ENCODE results near the gene ARHGDIG. TPM values are rescaled to one million over a fixed set of nuclear protein-coding genes. Genes with fewer than 3 reads are reported as not detected.

Gene ARHGDIG
- total and polyA plus RNA-seq, 9 of the 15 experiments (the other 6 are each of a cell fraction or from before 2014, with no cell fraction given) = 0.36 to 2.5 (median 0.64) TPM; not detected in 2

DNA sequence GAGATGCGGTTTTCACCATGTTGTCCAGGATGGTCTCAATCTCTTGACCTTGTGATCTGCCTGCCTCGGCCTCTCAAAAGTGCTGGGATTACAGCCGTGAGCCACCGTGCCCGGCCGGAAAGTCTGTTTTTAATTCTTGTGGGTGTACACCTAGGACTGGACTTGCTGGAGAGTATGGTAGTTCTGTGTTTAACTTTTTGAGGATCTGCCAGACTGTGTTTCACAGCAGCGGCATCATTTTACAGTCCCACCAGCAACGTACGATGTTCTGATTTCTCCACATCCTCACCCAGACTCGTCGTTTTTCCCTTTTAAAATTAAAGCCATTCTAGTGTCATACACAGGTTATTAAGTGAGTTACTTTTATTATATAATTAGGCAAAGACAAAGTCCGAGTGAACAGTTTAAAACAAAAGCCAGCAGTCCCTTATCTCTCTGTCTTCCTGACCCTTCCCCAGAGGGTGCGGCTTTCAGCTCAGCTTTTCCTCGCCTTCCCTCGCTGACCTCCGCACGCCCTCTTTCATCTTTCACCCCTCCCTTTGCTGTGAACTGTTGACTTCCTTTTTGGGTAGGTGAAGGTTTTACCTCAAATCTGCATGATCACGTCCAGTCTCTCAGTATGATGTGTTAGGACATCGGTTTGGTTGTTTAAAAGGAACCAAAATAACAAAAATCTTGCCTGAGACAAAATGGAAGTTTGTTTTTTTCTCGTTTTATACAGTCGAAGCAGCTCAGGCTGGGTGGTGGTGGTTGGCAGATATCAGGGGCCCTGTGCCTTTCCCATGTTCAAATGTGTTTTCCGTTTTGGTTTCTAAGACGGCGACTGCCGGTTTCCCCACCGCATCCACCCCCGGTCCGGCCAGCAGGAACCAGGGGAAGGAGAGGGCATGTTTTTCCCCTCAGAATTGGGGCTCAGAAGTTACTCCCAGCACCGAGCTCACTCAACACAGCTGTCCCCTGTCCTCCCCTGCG is 27.7 kb upstream of the ARHGDIG start:
- Histone ChIP-seq H4K20me1 (replicated peaks; ENCODE audit: control insufficient read depth, insufficient read depth, low read length) (no peaks in the 10 kb centered on the region), H3K4me1 (replicated peaks in 1 of 2; ENCODE audit: control insufficient read depth in 2 of 2, insufficient read depth in 2 of 2, low read length in 2 of 2) (peaks cover 9 to 38% of the 10 kb centered on the region in 2 experiments), H3K9ac (ENCODE audit: insufficient read depth in 1 of 2, low read depth in 2 of 2, low read length in 2 of 2) (peak overlapping the region; percentile 58 to 80), H3K36me3 (ENCODE audit: control insufficient read depth, insufficient read depth, low read length) (peaks cover 16% of the 10 kb centered on the region; the same call in 2 of the 3 replicates), H3K4me2 (ENCODE audit: insufficient read depth, low read length) (peak overlapping the region; percentile 71), H2AFZ (ENCODE audit: low read depth, low read length) (peak overlapping the region; percentile 69), H3K27me3 (ENCODE audit: control insufficient read depth in 2 of 2, insufficient read depth in 2 of 2, low read length in 2 of 2) (no peaks in the 10 kb centered on the region), H3K9me3 (replicated peaks; ENCODE audit: control insufficient read depth, insufficient read depth, low read depth, low read length) (no peaks in the 10 kb centered on the region), H3K9me1 (ENCODE audit: control insufficient read depth, insufficient read depth, low read length) (no peaks in the 10 kb centered on the region), H3K27ac (ENCODE audit: extremely low read depth, low read depth, low read length) (peak overlapping the region; percentile 85), H3K4me3 (no peak overlapping the region), H3K79me2 (ENCODE audit: control insufficient read depth, insufficient read depth, low read length) (peaks cover 5% of the 10 kb centered on the region; the same call in 1 of the 3 replicates)
- intact Hi-C loops (cut with micrococcal nuclease) = no loop called here
- DNase-seq (ENCODE audit: extremely low read depth in 1 of 4, low spot score in 3 of 4) (peak; percentile 61 to 86 (median 70)), FAIRE-seq (peak; percentile 97), ATAC-seq (peak; percentile 92)
- WGBS (ENCODE audit: insufficient coverage, low coverage, missing lambda C conversion rate) = 12% methylated on average over 30 of the region's 30 CpGs
- CTCF ChIA-PET (ENCODE audit: low intra/inter-chr PET ratio) = no interaction called here
- BruUV-seq (replicated peaks) = no TSS peak
- in situ Hi-C loops (cut with MboI) = no loop called here
- POLR2A ChIA-PET = interaction anchor here (0.6 to 3.5 kb wide), 3 partner anchors 9 to 18 kb away, joined by 3 to 14 read pairs (median 4); no protein-coding TSS in a partner anchor
- no peak for TF ChIP-seq THAP7 (CRISPR knock-in tag; IDR thresholded peaks at IDR 0.05)
- TF ChIP-seq RCOR1 (IDR thresholded peaks at IDR 0.05; ENCODE audit: borderline replicate concordance in 1 of 2, low read depth in 2 of 2, low read length in 2 of 2) = peak in 1 of 2 experiments; percentile 19; a peak in 1 of 4 replicates
- no peak for TF ChIP-seq EZH2 (IDR thresholded peaks at IDR 0.05; ENCODE audit: borderline replicate concordance, low read depth, low read length)
- TF ChIP-seq CAMTA2 (CRISPR knock-in tag; conservative IDR thresholded peaks at IDR 0.05) = no peak
- TF ChIP-seq, protein P1, sequence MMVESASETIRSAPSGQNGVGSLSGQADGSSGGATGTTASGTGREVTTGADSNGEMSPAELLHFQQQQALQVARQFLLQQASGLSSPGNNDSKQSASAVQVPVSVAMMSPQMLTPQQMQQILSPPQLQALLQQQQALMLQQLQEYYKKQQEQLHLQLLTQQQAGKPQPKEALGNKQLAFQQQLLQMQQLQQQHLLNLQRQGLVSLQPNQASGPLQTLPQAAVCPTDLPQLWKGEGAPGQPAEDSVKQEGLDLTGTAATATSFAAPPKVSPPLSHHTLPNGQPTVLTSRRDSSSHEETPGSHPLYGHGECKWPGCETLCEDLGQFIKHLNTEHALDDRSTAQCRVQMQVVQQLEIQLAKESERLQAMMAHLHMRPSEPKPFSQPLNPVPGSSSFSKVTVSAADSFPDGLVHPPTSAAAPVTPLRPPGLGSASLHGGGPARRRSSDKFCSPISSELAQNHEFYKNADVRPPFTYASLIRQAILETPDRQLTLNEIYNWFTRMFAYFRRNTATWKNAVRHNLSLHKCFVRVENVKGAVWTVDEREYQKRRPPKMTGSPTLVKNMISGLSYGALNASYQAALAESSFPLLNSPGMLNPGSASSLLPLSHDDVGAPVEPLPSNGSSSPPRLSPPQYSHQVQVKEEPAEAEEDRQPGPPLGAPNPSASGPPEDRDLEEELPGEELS (CRISPR knock-in tag; IDR thresholded peaks at IDR 0.05; ENCODE audit: borderline replicate concordance) = no peak
- TF ChIP-seq TBP (optimal IDR thresholded peaks at IDR 0.05; ENCODE audit: low read depth, low read length) = peak; percentile 31
- TF ChIP-seq HNRNPH1 (optimal IDR thresholded peaks at IDR 0.05; ENCODE audit: low read depth, low read length) = no peak
- peak; percentile 71 for TF ChIP-seq SMARCA4 (IDR thresholded peaks at IDR 0.05)
- TF ChIP-seq ARID1B (IDR thresholded peaks at IDR 0.05) = peak; percentile 43
- TF ChIP-seq VEZF1 (CRISPR knock-in tag; IDR thresholded peaks at IDR 0.05) = peak; percentile 33; the same call in 1 of the 2 replicates
- 0 out of 2 replicates have a peak, but pooled peaks have one; percentile 29 for TF ChIP-seq SMAD4 (CRISPR knock-in tag; conservative IDR thresholded peaks at IDR 0.05)
- no peak for TF ChIP-seq ZNF12 (CRISPR knock-in tag; IDR thresholded peaks at IDR 0.05)
- peak; percentile 74 for TF ChIP-seq SPI1 (IDR thresholded peaks at IDR 0.05; ENCODE audit: borderline replicate concordance, low read depth, low read length)
- 0 out of 2 replicates have a peak, but pooled peaks have one; percentile 37 for TF ChIP-seq GABPA (tag; conservative IDR thresholded peaks at IDR 0.05; ENCODE audit: low read depth)
- TF ChIP-seq BRD9 (IDR thresholded peaks at IDR 0.05; ENCODE audit: low read depth, partially characterized antibody) = peak; percentile 71
- TF ChIP-seq MTA3 (IDR thresholded peaks at IDR 0.05; ENCODE audit: borderline replicate concordance) = 0 out of 2 replicates have a peak, but pooled peaks have one; percentile 63
